AG10803 (cell line): Measurements from ENCODE around the gene TLNRD1.

Source experiments
- DNase-seq: peaks from one replicate; pipeline ENCODE4 v3.0.0; 2010; ENCODE audit warnings: low read depth
- H3K4me3 ChIP-seq: 2 replicates; pipeline ENCODE4 v1.5.1; 2011; ENCODE audit warnings: mild to moderate bottlenecking, low read length, control low read depth
- CTCF ChIP-seq: conservative IDR thresholded peaks from 2 replicates; pipeline ENCODE4 v1.5.1; 2011; ENCODE audit warnings: mild to moderate bottlenecking, low read length, control low read depth, inconsistent platforms

Gene TLNRD1

GRCh38 chr15:80989081-80989517 is 11.6 kb upstream of the TLNRD1 start:
- no peak for DNase-seq
- peak overlapping the region; percentile 75 for H3K4me3 ChIP-seq
- no peak for TF ChIP-seq CTCF

- peak within 1 kb of the TSS; percentile 75 for H3K4me3 ChIP-seq
- no peak for TF ChIP-seq CTCF
- peak; percentile 94 for DNase-seq
Observed at GRCh38 chr15:80989518-80990478, 10.9 kb upstream of the TLNRD1 start, which contains the start of gene MESD. TSS of gene MESD (minus strand) at chr15:80989819. CDS start at chr15:80989791, 28 bp downstream.

- DNase-seq: no peak
- no peak for TF ChIP-seq CTCF
- no peak overlapping the region for H3K4me3 ChIP-seq
Observed at GRCh38 chr15:80990955-80991354, 9.8 kb upstream of the TLNRD1 start.

- no peak overlapping the region for H3K4me3 ChIP-seq
- DNase-seq: peak; percentile 75
- TF ChIP-seq CTCF: peak; percentile 38
Observed at GRCh38 chr15:80991421-80991820, 9.3 kb upstream of the TLNRD1 start.

GRCh38 chr15:80992006-80992405 is 8.7 kb upstream of the TLNRD1 start:
- TF ChIP-seq CTCF: no peak
- no peak for DNase-seq
- H3K4me3 ChIP-seq: no peak overlapping the region

- no peak for DNase-seq
- TF ChIP-seq CTCF: no peak
- H3K4me3 ChIP-seq: no peak overlapping the region
Observed at GRCh38 chr15:80992441-80992840, 8.3 kb upstream of the TLNRD1 start.

GRCh38 chr15:80996247-80996646 is 4.5 kb upstream of the TLNRD1 start:
- no peak for DNase-seq
- H3K4me3 ChIP-seq: no peak overlapping the region
- peak; percentile 41 for TF ChIP-seq CTCF
